Keratinocyte (primary cell): ENCODE measurements around the gene TRABD2B.

Source experiments
- CTCF ChIP-seq, 3 experiments: IDR thresholded peaks in 1 of 3; conservative IDR thresholded peaks in 1 of 3; optimal IDR thresholded peaks in 1 of 3; 2 replicates in 2 of 3; 3 replicates in 1 of 3; pipeline versions ENCODE3 to v1.5.1; 2011; ENCODE audit warnings: low read length in 3 of 3, mild to moderate bottlenecking in 3 of 3, moderate library complexity in 2 of 3, control low read depth in 1 of 3, inconsistent platforms in 1 of 3; ENCODE audit not compliant: insufficient read depth in 2 of 3; ENCODE audit errors: extremely low read depth in 1 of 3
- EZH2 ChIP-seq: IDR thresholded peaks from one replicate; pipeline ENCODE4 v1.6.1; 2012; ENCODE audit warnings: inconsistent platforms, mild to moderate bottlenecking, low read length, moderate library complexity

GRCh38 chr1:47875831-47876586 lies 121.2 kb downstream of the TRABD2B start:
- no peak for TF ChIP-seq EZH2
- no peak for TF ChIP-seq CTCF (optimal IDR thresholded peaks at IDR 0.05 in 1 of 3, IDR thresholded peaks at IDR 0.05 in 1 of 3, conservative IDR thresholded peaks at IDR 0.05 in 1 of 3; ENCODE audit: extremely low read depth in 1 of 3, insufficient read depth in 2 of 3, low read length in 3 of 3)
